ENCODE results near the gene ADGRD1.

- TF ChIP-seq GATA3 (IDR thresholded peaks at IDR 0.05; ENCODE audit: low read depth, low read length): no peak
- no peak for TF ChIP-seq GATA2 (IDR thresholded peaks at IDR 0.05; ENCODE audit: low read depth, low read length)
Observed at GRCh38 chr12:131049002-131049401, 95.3 kb downstream of the ADGRD1 start.

All from SH-SY5Y (cell line).